ENCODE results near the gene TAF11.

DNA sequence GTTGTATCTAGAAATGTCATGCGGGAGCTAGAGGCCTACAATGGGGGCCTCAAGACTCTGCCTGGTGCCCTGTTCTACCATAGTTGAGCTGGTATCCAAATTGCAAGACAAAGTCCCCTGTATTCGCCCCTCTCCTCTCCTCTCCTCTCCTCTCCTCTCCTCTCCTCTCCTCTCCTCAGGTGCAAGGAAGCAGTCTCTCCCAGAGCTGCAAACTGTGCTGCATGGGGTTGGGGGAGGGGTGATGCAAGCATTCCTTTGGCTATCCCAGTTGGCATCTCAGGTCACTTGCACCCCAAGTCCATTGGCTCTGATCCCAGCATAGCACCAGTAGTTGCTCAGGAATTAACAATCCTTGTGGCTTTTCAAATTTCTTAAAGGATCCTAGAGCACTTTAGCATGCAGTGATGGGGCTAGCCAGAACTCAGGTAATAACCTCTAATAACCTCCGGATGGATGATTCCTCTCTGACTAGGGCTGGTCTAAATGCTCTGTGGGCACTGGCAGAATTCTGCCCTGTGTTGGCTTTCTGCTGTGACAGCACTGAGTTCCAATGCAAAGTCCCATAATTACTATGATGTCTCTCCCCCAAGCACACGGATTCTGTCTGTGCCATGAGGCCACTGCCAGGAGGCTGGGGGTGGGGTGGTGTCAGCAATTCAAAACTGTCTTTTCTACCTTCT is 35.3 kb downstream of the TAF11 start:
- TF ChIP-seq, protein P1, sequence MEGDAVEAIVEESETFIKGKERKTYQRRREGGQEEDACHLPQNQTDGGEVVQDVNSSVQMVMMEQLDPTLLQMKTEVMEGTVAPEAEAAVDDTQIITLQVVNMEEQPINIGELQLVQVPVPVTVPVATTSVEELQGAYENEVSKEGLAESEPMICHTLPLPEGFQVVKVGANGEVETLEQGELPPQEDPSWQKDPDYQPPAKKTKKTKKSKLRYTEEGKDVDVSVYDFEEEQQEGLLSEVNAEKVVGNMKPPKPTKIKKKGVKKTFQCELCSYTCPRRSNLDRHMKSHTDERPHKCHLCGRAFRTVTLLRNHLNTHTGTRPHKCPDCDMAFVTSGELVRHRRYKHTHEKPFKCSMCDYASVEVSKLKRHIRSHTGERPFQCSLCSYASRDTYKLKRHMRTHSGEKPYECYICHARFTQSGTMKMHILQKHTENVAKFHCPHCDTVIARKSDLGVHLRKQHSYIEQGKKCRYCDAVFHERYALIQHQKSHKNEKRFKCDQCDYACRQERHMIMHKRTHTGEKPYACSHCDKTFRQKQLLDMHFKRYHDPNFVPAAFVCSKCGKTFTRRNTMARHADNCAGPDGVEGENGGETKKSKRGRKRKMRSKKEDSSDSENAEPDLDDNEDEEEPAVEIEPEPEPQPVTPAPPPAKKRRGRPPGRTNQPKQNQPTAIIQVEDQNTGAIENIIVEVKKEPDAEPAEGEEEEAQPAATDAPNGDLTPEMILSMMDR (IDR thresholded peaks at IDR 0.05; ENCODE audit: low read length): no peak
- no peak for TF ChIP-seq EZH2 (IDR thresholded peaks at IDR 0.05; ENCODE audit: borderline replicate concordance, low read length)
